Measurements from ENCODE around the gene MSANTD7.

DNA sequence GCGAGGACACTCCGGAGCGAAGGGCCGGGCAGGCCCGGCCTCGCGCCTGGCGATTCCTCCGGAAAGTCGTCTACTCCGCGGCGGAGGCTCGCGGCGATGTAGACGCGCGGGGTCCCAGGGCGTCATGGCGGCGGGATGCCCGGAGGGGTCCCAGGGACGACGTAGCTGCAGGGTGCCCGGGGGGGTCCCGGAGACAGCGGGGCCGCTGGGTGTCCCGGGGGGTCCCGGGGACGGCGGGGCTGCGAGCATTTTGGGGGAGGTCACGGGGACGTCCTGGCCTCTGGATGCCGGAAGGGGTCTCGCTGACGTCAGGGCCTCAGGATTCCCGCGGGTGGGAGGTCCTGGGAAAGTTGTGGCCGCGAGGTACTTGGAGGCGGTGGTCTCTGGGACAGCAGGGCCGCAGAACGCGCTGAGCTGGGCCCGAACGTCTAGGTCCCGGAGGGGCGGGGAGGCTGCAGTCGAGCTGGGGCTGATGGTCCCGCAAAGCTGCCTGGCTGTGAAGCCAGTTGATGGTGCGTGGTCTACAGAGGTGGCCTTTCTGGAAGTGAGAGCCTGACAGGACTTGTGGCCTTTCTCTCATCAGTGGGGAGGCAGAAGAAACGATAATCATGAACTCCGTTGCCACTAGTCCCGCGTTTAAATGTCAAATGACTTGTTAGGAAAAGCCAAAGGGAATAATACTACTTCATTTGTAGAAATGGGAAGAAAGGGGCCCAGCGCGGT lies 637 bp downstream of the MSANTD7 start:
- TF ChIP-seq EZH2phosphoT487 (IDR thresholded peaks at IDR 0.05; ENCODE audit: insufficient read depth, low read depth) (no peak), EZH2 (IDR thresholded peaks at IDR 0.05; ENCODE audit: insufficient read depth, poor library complexity, severe bottlenecking) (no peak)
